Measurements from ENCODE around the gene SRGAP3.
"Not testable (repeated sequence)": the region's sequence is repeated elsewhere in the genome, so short reads cannot be mapped to it uniquely, and the experiment has no call there.

The SRGAP3 gene

DNA sequence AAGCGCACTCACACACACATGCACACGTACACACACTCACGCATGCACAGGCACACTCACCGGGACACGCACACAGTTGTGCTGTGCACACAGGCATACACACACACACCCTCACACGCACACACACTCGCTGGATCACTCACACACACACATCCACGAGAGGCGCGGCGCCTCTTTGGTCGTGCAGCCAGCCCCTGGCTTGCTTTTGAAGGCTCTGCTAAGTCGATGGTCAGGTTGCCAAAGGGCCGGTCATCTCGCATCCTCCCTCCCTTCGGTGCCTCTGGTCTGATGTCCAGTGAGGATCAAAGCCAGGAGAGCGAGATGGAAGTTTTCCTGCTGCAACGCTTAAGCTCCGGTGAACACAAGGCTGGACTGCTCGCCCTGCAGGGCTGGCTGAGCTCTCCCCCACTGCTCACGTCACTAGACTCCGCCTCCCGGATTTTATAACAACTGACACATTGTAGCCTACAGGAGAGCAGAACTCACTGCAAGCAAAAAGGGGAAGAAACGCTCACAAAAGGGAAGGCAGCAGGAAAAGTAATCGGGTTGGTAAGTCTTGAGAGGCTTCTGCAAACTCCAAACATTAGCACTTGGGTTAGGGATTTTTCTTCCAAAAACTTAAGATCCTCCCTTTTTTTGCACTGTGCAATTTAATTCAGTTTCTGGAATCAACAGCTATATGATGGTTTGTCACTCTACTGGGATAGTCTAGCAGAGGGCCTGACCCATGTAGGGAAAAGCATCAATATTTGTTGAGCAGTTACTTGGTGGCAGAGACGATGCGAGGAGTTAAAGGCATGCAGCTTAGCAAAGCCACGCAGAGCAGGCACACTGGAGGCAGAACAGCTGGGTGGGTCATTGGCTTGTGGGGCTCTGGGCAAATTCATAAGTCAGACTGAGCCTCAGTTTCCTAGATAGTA, at the start of gene SRGAP3:
Gene SRGAP3 (minus strand): TSS at position 374 of the 920 bp plus-strand sequence. CDS start 695 bp downstream, outside the sequence.
- in situ Hi-C loops (cut with MboI; ENCODE audit: low sequenced_read_pairs): no loop called here

DNA sequence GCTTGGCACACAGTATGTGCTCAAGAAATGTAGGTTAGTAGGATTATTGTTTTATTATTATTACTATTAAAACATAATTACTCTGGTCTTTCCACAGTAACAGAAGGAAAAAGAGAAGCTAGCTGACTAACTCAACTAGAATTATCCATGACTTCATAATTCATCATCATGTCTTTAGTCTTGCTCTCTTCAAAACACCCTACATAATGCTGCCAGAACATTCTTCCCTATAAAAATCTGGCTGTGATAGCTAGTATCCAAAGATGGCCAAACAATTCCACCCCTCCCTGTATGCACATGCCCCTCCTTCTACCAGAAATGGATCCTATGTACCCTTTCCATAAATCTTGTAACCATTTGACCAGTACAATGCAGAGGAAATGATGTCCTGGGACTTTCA, 48.8 kb upstream of the SRGAP3 start:
- in situ Hi-C loops (cut with MboI; ENCODE audit: low sequenced_read_pairs): loop anchor here (10.0 kb wide), 1 partner anchor 323 kb away; no protein-coding TSS in a partner anchor

DNA sequence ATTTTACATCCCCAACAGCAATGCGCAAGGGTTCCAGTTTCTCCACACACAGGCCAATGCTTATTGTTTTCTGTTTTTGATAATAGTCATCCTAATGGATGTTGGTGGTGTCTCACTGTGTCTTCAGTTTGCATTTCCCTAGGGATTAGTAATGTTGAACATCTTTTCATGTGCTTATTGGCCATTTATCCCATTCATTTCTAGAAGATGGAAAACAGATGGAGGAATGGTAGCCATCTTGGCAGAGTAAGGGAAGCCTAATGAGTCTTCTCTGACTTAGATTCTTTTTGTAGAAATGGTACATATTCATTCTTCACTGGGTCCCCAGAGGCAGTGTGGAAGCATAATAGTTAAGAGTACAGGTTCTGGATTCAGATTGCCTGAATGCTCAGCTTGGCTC, 46.8 kb upstream of the SRGAP3 start:
- in situ Hi-C loops (cut with MboI; ENCODE audit: low sequenced_read_pairs): loop anchor here (10.0 kb wide), 1 partner anchor 321 kb away; no protein-coding TSS in a partner anchor

DNA sequence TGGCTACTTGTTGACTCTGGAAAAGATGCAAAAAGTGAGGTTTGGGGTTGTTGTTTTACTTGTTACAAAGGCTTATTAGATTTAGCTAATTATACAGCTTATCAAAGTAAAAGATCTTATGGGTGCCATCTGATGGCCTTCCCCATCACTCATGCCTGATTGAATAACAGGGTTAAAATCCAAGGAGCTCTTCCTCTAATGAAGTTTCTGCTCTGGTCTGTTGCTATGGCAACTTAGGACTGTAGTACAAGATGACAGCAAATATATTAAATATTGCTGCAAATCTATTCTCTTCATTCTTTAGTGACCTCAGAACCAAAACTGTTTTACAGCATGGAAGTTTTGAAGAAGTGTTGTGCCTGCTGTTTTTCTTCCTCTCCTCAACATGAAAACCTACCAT, 45.6 kb upstream of the SRGAP3 start:
- in situ Hi-C loops (cut with MboI; ENCODE audit: low sequenced_read_pairs): loop anchor here (10.0 kb wide), 1 partner anchor 320 kb away; no protein-coding TSS in a partner anchor

DNA sequence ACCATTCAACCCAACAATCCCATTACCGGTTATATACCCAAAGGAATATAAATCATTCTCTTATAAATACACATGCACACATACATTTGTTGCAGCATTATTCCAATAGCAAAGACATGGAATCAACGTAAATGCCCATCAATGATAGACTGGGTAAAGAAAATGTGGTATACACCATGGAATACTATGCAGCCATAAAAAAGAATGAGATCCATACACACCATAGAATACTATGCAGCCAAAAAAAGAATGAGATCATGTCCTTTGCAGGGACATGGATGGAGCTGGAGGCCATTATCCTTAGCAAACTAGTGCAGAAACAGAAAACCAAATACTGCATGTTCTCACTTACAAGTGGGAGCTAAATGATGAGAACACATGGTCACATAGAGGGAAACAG, 44.5 kb upstream of the SRGAP3 start:
- in situ Hi-C loops (cut with MboI; ENCODE audit: low sequenced_read_pairs): loop anchor here (10.0 kb wide), 1 partner anchor 319 kb away; no protein-coding TSS in a partner anchor

DNA sequence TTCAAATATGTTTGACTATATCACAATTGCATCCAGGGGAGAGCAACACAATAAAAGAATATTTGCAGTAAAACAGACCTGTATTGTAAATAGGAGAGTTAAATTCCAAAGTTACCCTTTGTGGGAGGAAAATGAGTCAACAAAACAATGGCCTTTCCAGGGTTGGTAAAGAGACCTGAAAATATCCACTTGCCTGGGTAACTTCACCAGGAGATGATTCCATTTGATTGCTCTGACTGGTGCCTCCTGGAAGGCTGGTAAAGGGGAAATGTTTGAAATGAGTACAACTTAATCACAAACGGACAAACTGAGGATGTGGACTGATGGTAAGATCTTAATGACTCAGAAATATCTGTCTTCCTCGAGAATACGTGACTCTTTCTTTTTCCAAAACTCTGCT, 43.6 kb upstream of the SRGAP3 start:
- in situ Hi-C loops (cut with MboI; ENCODE audit: low sequenced_read_pairs): loop anchor here (10.0 kb wide), 1 partner anchor 318 kb away; no protein-coding TSS in a partner anchor

DNA sequence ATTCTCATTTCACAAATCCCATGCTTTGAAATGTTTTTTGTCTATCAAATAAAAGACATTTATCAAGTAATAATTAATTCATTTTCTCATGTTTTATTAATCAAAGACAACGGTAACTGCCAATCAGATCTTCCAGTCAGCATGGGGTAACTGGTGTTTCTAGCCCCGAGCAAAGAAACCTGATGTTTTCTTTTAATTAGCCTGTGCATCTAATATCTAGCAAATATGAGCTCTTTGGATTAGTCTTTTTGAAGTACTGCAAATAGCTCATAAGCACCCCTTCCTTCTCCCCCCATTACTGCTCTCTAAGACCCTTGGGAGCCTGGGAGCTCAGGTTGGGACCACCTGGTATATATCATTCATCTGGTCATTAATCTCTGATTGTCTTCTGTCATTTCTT, 43.1 kb upstream of the SRGAP3 start:
- in situ Hi-C loops (cut with MboI; ENCODE audit: low sequenced_read_pairs): loop anchor here (10.0 kb wide), 1 partner anchor 318 kb away; no protein-coding TSS in a partner anchor

DNA sequence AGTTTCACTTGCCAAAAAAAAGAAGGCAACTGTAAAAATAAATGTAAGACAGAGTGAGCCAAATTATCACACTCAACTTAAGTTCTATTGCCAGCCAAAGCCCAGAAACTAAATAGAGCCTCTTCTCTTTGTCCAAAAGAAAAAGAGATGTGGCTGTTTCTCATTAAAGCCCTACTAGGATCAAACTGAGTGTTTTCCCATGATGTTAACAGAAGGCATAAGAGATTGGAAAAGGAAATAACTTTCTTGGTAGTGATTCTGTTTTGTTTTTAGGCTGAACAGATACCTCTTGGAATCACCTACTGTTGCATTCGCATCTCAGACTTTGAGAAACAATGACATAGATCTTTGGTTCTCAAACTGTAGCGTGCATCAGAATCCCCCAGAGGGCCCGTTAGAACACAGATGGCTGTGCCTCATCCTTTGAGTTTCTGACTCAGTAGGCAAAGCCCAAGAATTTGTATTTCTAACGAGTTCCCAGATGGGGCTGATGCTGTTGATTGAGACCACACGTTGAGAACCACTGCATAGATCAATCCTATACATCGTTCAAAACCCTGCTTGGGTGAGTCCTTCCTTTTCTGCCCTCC, 42.5 kb upstream of the SRGAP3 start:
- in situ Hi-C loops (cut with MboI; ENCODE audit: low sequenced_read_pairs): loop anchor here (10.0 kb wide), 1 partner anchor 317 kb away; no protein-coding TSS in a partner anchor

DNA sequence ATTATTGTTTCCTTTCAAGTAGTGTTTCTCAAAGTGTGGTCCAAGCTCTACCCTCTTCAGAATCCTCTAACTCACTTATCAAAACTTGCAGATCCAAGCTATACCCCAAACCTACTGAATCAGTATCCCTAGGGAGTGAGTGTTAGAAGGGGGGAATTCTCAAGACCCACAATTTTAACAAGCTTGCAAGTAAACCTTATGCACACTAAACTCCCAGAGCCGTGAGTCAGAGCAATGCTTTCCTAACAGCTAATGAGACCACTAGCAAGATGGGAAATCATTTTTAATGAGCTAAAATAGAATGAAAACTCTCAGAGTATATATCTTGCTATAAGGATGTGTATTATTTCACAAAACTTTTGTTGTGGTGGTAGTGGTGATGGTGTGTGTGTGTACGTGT, 41.1 kb upstream of the SRGAP3 start:
- in situ Hi-C loops (cut with MboI; ENCODE audit: low sequenced_read_pairs): loop anchor here (10.0 kb wide), 1 partner anchor 316 kb away; no protein-coding TSS in a partner anchor

DNA sequence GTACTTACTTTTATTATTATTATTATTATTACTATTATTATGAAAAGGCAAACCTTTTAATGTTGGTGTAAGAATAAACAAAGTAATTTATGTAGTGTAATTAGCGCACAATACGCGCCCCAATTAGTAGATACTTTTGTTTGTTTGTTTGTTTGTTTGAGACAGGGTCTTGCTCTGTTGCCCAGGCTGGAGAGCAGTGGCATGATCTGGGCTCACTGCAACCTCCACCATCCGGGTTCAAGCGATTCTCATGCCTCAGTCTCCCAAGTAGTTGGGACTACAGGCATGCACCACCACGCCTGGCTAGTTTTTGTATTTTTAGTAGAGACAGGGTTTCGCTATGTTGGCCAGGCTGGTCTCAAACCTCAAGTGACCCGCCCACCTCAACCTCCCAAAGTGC, 32.1 kb upstream of the SRGAP3 start:
- in situ Hi-C loops (cut with MboI; ENCODE audit: low sequenced_read_pairs): not testable (repeated sequence)

DNA sequence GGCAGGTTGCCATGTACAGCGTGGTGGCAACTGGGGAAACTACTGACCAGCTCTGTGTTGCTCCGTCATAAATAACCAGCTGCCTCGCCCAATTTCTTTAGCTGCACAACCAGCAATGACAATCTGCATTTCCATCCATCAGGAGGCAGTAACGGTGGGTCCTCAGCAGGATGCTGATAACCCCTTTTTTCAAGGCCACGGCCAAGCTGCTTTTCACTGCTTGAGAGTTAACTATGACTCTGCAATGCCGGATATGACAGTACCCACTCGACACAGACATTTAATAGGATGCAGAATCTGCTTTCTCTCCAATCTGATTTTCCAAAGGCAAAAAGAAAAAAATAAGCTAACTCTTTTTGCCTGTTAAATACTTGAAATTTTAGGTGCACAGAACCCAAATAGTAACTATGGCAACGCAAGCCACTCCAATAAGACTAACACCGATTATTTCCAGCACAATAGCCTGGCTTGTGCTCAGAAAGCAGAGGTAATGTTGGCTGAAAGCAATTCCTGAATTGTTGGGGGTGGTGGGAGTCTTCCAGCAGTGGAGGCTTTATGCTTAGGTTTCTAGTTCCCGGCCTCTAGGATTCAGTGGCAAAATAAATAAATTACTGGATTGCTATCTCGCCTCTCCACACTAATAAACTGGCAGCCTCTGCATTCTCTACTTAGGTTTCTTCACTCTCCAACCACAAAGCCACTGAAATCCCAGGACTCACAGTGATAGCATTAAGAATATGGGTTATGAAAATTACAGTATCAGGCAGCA, 31.2 kb upstream of the SRGAP3 start:
- in situ Hi-C loops (cut with MboI; ENCODE audit: low sequenced_read_pairs): no loop called here

DNA sequence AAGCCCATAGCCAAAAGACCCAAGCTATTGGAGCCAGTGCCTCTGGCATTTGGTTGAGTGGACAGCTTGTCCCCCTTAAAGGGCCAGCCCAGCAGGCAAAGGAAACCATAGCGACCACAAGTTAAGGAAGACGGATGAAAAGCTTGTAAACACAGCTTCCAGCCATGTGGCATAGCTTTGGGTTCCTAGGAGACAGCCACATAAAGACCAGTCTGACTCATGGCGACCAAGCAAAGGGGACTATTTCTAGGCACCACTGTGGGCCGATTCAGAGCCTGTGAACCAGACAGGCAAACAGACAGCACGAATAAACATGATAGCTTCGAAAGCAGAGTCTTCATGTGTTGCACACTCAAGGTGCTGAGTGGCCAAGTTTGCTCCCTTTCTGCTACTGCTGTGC, 30.5 kb upstream of the SRGAP3 start:
- in situ Hi-C loops (cut with MboI; ENCODE audit: low sequenced_read_pairs): no loop called here

DNA sequence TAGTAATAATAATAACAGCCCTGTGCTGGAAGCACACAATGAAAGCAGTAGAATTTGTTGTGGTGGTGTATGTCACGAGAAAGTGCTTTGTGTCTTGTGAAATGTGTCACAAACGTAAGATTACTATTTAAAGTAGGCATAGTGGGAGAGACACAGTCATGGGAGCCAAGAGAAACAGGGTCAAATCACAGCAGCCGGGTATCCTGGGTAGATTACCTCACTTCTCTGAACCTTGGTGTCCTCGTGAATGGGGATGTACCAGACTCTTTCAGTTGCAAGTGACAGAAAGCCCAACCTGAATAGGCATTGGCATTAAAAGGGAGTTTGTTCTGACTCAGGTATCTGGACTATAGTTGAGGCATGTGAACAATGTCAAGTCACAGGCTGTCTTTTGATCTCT, 29.1 kb upstream of the SRGAP3 start:
- in situ Hi-C loops (cut with MboI; ENCODE audit: low sequenced_read_pairs): no loop called here

DNA sequence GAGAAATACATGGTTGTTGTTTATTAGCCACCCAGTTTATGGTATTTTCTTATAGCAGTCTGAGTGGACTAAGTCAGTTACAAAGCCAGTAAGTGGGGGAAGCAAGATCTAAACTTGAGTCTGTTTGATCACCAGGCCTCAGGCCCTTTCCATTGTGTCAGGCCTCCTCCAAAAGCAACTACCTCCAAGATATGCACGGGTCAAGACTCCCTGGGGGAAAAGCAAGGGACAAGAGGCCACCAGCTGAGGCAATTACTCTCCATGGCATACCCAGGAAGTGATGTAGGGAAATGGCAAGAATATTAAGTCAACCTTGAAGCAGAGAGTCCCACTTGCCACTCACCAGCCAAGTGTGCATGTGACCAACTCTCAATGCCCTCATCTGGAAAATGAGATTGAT, 28.6 kb upstream of the SRGAP3 start:
- in situ Hi-C loops (cut with MboI; ENCODE audit: low sequenced_read_pairs): no loop called here

DNA sequence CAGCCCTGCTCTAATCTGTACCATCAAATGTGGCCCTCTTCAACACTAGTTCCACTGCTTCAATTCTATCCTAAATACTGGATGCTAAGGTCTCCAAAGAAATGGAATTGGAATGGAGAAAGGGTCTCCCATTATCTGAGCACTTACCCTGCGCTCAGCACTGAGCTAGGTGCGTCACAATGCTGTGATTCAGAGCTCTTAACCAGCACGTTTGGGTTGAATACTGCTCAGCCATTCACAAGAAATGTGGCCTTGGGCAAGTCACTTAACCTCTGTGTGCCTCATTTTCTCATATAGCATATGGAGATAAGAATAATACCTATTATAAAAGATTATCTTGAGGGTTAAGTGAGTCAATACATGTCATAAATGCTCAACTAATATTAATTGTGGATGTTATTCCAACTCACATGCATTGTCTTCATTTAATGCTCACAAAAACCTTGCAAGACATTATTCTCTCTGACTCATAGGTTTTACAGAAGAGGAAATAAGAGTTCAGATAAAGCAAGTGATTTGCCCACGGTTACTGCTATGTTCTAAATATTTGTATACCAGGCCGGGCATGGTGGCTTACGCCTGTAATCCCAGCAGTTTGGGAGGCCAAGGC, 27.4 kb upstream of the SRGAP3 start:
- in situ Hi-C loops (cut with MboI; ENCODE audit: low sequenced_read_pairs): no loop called here

DNA sequence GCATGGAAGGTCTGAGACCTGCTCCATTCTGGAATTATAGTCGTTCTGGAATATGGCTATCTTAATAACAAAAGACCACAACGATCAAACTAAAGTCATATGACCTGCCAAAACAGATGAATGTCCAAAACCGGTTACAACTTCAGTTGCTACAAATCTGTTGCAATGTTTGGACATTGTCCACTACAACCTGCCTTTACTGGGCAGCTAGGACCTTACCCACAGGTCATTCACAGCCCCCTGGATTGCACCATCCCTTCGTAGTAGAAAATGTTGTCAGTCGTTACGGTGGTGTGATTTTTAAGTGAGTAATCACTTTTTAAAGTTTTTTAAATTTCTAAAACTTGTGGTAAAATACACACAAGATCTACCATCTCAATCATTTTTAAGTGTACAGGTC, 22.5 kb upstream of the SRGAP3 start:
- in situ Hi-C loops (cut with MboI; ENCODE audit: low sequenced_read_pairs): no loop called here

DNA sequence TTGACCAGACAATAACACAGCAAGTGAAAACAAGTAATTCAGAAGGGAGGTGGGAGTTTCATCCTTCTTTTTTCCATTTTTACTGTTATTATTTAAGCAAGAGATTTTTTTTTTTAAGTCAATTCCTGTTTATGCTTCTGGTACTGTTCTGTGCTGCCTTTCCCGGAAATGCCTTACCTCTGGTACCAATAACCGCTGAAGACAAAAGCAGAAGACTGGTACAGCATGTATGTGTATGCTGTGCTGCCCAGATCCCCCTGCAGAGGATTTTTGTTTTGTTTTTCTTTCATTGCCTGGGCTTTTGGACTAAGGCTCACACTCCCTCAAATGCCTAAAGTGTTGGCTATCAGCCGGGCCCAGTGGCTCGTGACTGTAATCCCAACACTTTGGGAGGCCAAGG, 21.3 kb upstream of the SRGAP3 start:
- in situ Hi-C loops (cut with MboI; ENCODE audit: low sequenced_read_pairs): no loop called here

DNA sequence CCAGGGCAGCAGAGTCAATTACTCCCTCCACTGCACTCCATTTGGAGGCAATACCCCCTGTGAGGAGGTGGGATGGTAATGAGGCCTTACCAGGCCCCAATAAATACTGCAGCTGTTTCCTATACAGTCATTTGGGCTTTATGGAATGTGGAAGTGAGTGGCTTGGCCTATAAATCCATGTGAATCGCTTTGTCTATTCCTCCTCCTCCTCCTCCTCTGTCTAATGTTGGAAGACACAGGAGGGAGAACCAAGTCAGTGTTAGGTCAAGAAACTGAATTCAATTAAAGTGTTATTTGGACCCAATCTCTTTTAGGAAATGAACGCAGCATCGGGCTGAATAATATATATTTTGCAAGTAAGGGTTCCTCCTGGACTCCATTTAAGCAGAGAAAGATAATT, 17.3 kb upstream of the SRGAP3 start:
- in situ Hi-C loops (cut with MboI; ENCODE audit: low sequenced_read_pairs): no loop called here

DNA sequence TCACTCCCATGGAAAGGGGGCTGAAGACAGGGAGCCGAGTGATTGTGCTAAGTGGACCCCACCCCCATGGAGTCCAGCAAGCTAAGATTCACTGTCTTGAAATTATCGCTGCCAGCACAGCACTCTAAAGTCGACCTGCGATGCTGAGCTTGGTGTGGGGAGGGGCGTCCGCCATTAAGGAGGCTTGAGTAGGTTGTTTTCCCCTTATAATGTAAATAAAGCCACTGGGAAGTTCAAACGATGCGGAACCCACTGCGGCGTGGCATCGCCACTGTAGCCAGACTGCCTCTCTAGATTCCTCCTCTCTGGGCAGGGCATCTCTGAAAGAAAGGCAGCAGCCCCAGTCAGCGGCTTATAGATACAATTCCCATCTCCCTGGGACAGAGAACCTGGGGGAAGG, 10.9 kb upstream of the SRGAP3 start:
- in situ Hi-C loops (cut with MboI; ENCODE audit: low sequenced_read_pairs): no loop called here

DNA sequence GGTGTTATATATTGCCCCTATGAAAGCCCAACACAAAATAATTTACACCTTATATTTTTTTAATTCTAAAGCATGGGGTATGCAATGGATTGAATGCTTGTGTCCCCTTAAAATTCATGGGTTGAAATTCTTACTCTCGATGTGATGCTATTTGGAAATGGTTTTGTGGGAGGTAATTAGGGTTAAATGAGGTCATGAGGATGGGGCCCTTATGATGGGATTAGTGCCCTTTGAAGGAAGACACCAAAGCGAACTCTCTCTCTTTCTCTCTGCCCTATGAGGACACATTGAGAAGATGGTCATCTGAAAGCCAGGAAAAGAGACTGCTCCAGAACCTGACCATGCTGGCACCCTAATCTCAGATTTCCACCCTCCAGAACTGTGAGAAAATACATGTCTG, 7.6 kb upstream of the SRGAP3 start:
- in situ Hi-C loops (cut with MboI; ENCODE audit: low sequenced_read_pairs): no loop called here

DNA sequence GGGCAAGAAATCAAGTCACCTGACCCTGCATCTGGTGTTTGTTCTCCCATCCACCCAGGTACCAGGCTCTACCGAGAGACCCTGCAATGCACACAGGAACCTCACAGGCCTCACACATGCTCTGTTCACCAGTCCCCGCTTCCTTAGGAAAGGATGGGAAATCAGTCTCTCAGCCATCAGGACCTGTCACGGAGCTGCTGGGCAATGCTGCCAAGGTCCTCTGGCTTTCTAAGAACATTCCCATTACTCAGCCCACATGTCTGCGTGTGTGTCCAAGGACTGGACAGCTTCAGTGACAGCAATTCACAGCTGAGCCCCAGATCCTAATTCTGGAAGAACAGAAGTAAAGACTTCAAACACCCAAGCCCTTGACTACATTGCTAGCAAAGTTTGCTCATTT, 6.5 kb upstream of the SRGAP3 start:
- in situ Hi-C loops (cut with MboI; ENCODE audit: low sequenced_read_pairs): no loop called here
